ENCODE results near the gene POU6F2. TPM values are rescaled to one million over a fixed set of nuclear protein-coding genes. Genes with fewer than 3 reads are reported as not detected.
A peak's percentile ranks its signal among the peaks of the same experiment; 100 is the strongest.

POU6F2 gene
- total RNA-seq, 1 donor from 2014 or later, result 34.7 TPM

DNA sequence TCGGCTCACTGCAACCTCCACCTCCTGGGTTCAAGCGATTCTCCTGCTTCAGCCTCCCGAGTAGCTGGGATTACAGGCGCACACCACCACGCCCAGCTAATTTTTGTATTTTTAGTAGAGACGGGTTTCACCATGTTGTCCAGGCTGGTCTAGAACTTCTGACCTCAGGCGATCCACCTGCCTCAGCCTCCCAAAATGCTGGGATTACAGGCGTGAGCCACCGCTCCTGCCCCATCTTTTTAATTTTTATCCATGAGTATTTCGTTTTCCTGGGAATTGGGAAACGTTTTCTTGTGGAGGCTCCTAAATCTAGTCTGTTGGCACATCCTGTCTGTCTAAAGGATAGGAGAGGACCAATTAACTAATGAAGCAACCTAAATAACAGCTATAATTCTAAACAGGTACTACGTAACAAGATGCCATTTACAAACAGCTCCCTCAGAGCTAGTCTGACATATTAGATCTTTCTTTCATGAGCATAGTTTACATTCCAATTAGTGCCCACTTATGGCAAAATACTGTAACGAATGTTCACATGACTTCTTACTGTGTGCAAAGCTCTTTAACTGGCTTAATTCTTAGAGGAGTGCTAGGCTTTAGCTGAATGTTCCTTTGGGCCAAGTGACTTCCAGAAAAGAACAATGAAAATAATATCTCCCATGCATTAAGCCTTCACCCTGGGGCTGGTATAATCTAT lies 437.5 kb downstream of the POU6F2 start:
- no peak for DNase-seq
- Mint-ChIP-seq H3K27me3 (ENCODE audit: unreplicated experiment) (no peaks in the 10 kb centered on the region), H3K4me3 (ENCODE audit: unreplicated experiment) (peak overlapping the region; percentile 55), H3K36me3 (ENCODE audit: unreplicated experiment) (no peaks in the 10 kb centered on the region), H3K4me1 (ENCODE audit: low read depth, unreplicated experiment) (peaks cover 1% of the 10 kb centered on the region), H3K27ac (ENCODE audit: unreplicated experiment) (no peak overlapping the region), H3K9me3 (ENCODE audit: unreplicated experiment) (peaks cover 1% of the 10 kb centered on the region)
- TF ChIP-seq, protein P1, sequence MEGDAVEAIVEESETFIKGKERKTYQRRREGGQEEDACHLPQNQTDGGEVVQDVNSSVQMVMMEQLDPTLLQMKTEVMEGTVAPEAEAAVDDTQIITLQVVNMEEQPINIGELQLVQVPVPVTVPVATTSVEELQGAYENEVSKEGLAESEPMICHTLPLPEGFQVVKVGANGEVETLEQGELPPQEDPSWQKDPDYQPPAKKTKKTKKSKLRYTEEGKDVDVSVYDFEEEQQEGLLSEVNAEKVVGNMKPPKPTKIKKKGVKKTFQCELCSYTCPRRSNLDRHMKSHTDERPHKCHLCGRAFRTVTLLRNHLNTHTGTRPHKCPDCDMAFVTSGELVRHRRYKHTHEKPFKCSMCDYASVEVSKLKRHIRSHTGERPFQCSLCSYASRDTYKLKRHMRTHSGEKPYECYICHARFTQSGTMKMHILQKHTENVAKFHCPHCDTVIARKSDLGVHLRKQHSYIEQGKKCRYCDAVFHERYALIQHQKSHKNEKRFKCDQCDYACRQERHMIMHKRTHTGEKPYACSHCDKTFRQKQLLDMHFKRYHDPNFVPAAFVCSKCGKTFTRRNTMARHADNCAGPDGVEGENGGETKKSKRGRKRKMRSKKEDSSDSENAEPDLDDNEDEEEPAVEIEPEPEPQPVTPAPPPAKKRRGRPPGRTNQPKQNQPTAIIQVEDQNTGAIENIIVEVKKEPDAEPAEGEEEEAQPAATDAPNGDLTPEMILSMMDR (IDR thresholded peaks at IDR 0.05; ENCODE audit: partially characterized antibody, unreplicated experiment), result no peak

DNA sequence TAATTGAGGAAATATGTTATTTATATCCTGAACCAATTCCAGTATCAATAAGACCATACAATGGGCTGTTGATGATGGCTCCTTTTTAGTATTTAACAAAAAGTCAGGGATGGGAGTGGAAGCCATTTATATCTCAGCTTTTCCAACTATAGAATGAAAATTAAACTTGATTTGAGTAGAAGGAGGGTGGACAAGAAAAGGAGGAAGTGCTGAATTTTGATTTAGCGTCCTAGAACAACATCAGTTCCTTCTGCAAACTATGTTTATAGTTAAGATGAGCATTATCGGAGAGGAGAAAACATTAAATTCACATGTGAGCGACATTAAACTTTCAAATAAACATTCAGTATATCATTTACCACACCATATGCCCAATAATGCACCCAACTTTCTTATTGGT lies 439.2 kb downstream of the POU6F2 start:
- H3K27me3 Mint-ChIP-seq (ENCODE audit: unreplicated experiment), result no peaks in the 10 kb centered on the region
- no peaks in the 10 kb centered on the region for H3K36me3 Mint-ChIP-seq (ENCODE audit: unreplicated experiment)
- no peak overlapping the region for H3K27ac Mint-ChIP-seq (ENCODE audit: unreplicated experiment)
- H3K4me3 Mint-ChIP-seq (ENCODE audit: unreplicated experiment), result no peak overlapping the region
- H3K4me1 Mint-ChIP-seq (ENCODE audit: low read depth, unreplicated experiment), result peaks cover 1% of the 10 kb centered on the region
- DNase-seq, result no peak
- H3K9me3 Mint-ChIP-seq (ENCODE audit: unreplicated experiment), result peaks cover 1% of the 10 kb centered on the region
- TF ChIP-seq, protein P1 (IDR thresholded peaks at IDR 0.05; ENCODE audit: partially characterized antibody, unreplicated experiment), result no peak

DNA sequence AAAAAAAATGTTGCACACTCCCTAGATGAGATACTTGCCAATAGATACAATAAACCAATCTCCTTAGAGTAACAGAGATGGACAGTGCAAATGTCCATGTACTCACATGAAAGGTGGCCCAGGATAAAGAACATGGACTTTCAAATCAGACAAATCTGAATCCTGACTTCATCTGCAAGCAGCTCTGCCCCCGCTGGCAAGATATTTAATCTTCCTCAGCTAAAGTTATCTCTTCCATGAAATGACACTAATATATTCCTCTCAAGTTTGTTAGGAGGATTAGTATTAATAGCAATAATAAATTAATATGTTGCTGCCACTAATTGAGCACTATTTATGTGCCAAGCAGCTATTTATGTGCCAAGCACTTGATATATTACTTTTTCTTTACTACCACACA lies 439.9 kb downstream of the POU6F2 start:
- no peaks in the 10 kb centered on the region for H3K36me3 Mint-ChIP-seq (ENCODE audit: unreplicated experiment)
- H3K27ac Mint-ChIP-seq (ENCODE audit: unreplicated experiment), result no peak overlapping the region
- no peaks in the 10 kb centered on the region for H3K27me3 Mint-ChIP-seq (ENCODE audit: unreplicated experiment)
- no peak for DNase-seq
- peaks cover 1% of the 10 kb centered on the region for H3K4me1 Mint-ChIP-seq (ENCODE audit: low read depth, unreplicated experiment)
- no peak overlapping the region for H3K4me3 Mint-ChIP-seq (ENCODE audit: unreplicated experiment)
- peaks cover 1% of the 10 kb centered on the region for H3K9me3 Mint-ChIP-seq (ENCODE audit: unreplicated experiment)
- TF ChIP-seq, protein P1 (IDR thresholded peaks at IDR 0.05; ENCODE audit: partially characterized antibody, unreplicated experiment), result no peak

DNA sequence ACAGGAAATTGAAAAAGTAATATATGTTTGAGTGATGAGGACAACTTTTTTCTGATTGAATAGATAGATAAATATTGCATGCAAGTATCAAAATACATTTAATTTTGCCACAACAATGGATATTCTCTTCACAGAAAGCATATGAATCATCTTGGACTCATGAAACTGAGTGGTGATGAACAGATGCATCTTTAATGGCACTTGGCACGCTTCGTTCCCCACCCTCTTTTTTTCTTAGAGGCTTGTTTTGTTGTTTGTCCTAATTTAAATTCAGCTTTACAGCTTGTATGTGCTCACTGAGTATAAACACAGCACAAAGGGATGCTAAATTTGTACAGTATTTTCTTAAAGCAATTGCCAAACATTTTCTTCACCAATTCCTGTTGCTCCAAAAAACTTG lies 443.5 kb downstream of the POU6F2 start:
- H3K36me3 Mint-ChIP-seq (ENCODE audit: unreplicated experiment), result no peaks in the 10 kb centered on the region
- no peak overlapping the region for H3K27ac Mint-ChIP-seq (ENCODE audit: unreplicated experiment)
- H3K4me3 Mint-ChIP-seq (ENCODE audit: unreplicated experiment), result no peak overlapping the region
- H3K4me1 Mint-ChIP-seq (ENCODE audit: low read depth, unreplicated experiment), result peaks cover 2% of the 10 kb centered on the region
- TF ChIP-seq, protein P1 (IDR thresholded peaks at IDR 0.05; ENCODE audit: partially characterized antibody, unreplicated experiment), result no peak
- DNase-seq, result no peak
- no peaks in the 10 kb centered on the region for H3K27me3 Mint-ChIP-seq (ENCODE audit: unreplicated experiment)
- H3K9me3 Mint-ChIP-seq (ENCODE audit: unreplicated experiment), result no peaks in the 10 kb centered on the region

DNA sequence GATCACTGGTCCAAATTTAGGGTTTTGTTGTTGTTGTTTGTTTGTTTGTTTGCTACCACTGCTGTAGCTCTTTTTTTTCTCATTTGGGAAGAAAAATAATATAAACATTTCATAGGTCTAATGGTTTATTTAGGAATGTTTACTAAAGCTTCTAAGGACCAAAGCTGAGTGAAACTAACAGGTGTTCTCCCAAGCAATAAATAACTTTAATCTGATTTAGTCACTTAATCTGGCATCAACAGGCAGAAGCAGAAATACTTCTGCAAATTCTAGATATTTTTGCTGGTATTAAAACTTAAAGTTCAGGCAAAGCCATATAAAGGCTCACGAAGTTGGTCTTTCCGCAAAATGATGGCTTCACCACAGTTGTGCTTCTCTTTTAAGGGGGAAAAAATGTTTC lies 444.0 kb downstream of the POU6F2 start:
- H3K36me3 Mint-ChIP-seq (ENCODE audit: unreplicated experiment), result no peaks in the 10 kb centered on the region
- TF ChIP-seq, protein P1 (IDR thresholded peaks at IDR 0.05; ENCODE audit: partially characterized antibody, unreplicated experiment), result no peak
- no peak overlapping the region for H3K27ac Mint-ChIP-seq (ENCODE audit: unreplicated experiment)
- H3K4me3 Mint-ChIP-seq (ENCODE audit: unreplicated experiment), result no peak overlapping the region
- no peak for DNase-seq
- H3K4me1 Mint-ChIP-seq (ENCODE audit: low read depth, unreplicated experiment), result peaks cover 2% of the 10 kb centered on the region
- no peaks in the 10 kb centered on the region for H3K27me3 Mint-ChIP-seq (ENCODE audit: unreplicated experiment)
- H3K9me3 Mint-ChIP-seq (ENCODE audit: unreplicated experiment), result no peaks in the 10 kb centered on the region
